Renal pelvis (tissue), 4 donors: ENCODE results near the gene EIF3L. TPM values are rescaled to one million over a fixed set of nuclear protein-coding genes. Genes with fewer than 3 reads are reported as not detected.

Experiments
- DNase-seq: peaks from one replicate; pipeline ENCODE4 v3.0.0-alpha.2; 2013
- polyA plus RNA-seq, 3 donors: library from polyadenylated mRNA; unstranded; fragments of 120-200 nt; gene quantifications; one replicate each; pipeline ENCODE4 v1.2.1, GENCODE V29; 2013; ENCODE audit not compliant: insufficient read length in 3 of 3

EIF3L gene
- polyA plus RNA-seq, 3 donors, result 860 to 1,060 (median 996) TPM

DNA sequence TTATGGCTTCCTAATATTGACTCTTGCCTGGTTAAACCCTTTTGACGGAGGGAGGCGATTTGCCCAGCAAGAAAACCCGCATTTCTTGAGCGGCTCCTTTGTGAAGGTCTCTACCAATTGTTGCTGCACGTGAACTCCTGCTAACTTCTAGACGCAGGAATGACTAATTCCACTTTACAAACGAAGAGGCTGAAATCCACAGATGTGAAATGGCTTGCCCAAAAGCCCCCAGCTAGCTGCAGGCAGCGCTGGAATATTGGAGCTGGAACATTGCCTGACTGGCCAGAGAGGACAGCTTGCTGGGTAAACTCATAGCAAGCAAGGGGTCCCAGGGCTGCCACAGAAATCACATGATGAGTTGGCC lies 40.9 kb upstream of the EIF3L start:
- DNase-seq, result no peak

- DNase-seq, result no peak
Measured at GRCh38 chr22:37809672-37810333, 39.4 kb upstream of the EIF3L start.

DNA sequence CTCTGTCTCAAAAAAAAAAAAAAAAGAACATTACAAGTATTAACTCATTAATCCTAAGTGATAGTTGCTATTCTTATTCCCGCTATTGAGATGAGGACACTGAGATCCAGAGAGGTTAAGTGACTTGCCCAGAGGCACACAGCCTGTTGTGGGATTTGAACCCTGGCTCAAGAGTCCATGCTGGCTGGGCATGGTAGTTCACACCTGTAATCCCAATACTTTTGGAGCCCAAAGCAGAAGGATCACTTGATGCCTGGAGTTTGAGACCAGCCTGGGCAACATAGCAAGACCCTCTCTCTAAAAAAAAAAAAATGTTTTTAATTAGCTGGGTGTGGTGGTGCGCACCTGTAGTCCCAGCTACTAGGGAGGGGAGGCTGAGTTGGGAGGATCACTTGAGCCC lies 37.4 kb upstream of the EIF3L start:
- no peak for DNase-seq

DNA sequence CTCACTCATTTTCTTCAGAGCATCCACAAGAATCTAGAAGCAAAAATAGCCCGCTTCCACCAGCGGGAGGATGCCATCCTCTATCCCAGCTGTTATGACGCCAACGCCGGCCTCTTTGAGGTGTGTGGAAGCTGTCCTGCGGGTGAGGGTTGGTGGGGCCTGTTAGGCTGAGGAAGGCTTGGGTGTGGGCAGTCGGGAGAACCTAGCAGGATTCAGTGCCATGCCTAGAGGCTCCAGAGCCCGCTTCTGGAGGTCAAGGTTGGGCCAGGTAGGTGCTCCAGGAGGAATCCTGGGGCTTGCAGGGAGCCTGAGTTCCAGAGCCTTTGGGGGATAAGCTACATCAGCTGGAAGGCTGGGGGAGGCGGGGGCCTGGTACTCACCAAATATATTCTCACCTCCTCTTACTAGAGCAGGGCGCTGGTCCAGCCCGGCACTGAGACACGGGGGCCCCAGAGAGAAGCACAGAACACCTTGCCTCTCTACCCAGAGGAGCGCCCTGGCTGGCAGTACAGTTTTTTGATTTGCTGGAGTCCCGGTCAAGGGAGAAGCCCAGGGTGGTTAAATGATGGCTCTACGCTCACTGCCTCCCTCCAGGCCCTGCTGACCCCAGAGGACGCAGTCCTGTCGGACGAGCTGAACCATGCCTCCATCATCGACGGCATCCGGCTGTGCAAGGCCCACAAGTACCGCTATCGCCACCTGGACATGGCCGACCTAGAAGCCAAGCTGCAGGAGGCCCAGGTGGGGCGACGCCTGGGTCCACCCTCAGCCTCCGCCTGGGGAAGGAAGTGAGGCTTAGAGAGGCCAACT lies 36.1 kb upstream of the EIF3L start:
- DNase-seq, result no peak

DNA sequence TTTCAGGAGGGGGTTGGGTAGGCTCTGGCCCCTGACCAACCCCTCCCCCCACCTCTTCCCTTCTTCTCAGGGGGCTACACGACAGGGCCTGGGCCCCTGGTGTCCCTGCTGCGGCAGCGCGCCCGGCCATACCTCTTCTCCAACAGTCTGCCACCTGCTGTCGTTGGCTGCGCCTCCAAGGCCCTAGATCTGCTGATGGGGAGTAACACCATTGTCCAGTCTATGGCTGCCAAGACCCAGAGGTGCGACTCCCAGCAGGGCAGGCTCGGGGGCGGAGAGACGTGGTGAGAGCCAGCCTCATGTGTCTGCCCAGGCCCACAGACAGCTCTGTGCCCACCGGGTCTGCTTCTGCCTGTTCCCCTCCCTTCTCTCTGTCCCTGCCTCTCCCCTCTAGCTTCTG lies 33.6 kb upstream of the EIF3L start:
- no peak for DNase-seq

GRCh38 chr22:37816543-37817180 lies 32.6 kb upstream of the EIF3L start:
- no peak for DNase-seq

DNA sequence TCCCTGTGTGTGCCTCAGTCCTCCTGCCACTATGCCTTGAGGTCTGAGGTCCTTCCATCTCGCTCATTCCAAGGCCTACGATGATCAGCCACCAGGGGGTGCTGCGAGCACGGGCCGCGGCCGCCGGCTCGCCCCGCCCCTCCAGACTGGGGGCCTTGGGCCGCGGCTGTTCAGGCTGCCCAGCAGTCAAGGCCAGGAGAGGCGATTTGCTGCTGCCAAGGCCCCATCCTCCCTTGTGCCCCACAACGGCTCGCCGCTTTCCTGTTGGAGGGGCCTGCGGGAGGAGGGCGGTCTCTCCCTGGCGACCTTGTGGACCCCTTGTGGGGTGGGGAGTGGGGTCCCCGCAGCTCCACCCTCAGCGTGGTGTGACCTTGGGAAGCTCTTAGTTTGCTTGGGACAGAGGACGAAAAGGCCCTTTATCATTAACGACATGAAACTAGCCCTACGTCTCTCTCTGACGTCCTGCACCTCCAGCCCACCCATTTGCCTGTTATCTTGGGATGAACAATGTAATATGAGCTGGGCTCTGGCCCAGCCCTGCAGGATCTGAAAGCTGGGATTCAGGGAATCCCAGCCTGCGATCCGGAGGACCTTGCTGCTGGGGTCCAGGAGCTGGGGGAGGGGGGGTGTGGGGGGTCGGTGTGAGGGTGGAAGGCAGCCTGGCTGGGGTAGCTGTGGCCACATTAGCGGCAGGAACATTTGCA lies 31.4 kb upstream of the EIF3L start:
- DNase-seq, result no peak

- DNase-seq, result no peak
Measured at GRCh38 chr22:37818409-37819104, 30.7 kb upstream of the EIF3L start.

DNA sequence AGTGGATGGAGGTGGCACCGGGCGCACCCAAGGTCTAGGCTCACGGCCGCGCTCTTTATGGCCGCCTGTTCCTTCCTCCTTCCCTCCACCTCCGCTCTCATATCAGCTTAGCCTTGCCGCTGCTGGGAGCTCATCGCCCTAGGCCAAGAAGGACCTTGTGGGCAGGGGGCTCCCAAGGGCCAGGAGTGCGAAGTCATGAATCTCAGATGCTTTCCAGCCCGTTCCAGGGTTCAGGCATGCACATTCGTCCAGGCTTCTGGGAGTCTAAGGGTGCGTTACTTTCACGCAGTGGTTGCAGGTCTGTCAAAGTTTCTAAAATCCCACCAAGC lies 30.1 kb upstream of the EIF3L start:
- no peak for DNase-seq

DNA sequence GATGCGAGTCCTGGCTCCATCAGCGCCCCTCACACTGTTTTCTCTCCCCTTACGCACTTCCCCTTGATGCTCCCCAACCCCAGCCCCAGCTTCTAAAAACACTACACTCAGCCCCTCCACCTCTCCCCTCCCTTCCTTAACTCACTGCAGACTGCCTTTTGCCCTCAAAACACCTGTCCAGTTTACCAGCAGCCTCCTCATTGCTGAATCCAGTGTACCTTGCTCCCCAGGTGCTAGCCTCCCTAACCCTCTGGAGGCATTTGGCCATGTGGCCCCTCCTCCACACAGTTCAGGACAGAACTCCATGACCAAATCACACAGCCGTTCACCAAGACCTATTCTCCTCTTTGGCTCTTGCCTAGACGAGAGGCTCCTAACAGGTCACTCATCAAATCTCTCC lies 28.9 kb upstream of the EIF3L start:
- DNase-seq, result no peak

DNA sequence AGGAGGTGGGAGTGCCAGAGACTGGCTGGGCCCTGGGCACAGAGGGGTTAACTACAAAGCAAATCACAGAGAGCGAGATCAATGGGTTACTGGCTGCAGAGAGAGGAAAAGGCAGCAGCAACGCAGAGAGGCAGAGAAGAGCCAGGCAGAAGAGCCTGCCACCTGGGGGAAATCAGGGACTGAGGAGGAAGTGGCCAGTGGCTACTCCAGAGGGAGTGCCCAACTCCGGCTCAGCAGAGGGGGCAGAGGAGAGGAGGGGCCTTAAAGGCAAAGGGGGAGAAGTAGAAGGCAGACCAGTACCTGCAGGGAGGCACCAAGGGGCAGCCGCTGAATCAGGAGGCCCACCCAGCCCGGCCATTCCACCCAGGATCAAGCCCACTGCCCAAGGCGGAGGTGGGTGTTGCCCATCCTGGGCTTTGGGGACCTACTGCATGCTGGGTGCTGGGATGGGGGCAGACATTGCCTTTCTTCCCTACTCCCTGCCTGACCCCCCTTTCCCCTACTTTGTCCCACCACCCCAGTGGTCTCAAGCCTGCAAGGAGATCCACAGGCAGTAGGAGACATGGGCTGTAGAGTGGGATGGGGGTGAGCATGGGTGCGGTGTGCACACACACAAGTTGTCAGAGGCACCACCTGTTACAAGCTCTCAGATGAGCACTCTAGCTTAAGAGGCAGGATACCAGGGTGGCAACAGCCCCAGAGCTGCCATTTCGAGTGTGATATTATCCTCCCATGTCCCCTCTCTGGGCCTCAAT lies 27.0 kb upstream of the EIF3L start:
- no peak for DNase-seq

DNA sequence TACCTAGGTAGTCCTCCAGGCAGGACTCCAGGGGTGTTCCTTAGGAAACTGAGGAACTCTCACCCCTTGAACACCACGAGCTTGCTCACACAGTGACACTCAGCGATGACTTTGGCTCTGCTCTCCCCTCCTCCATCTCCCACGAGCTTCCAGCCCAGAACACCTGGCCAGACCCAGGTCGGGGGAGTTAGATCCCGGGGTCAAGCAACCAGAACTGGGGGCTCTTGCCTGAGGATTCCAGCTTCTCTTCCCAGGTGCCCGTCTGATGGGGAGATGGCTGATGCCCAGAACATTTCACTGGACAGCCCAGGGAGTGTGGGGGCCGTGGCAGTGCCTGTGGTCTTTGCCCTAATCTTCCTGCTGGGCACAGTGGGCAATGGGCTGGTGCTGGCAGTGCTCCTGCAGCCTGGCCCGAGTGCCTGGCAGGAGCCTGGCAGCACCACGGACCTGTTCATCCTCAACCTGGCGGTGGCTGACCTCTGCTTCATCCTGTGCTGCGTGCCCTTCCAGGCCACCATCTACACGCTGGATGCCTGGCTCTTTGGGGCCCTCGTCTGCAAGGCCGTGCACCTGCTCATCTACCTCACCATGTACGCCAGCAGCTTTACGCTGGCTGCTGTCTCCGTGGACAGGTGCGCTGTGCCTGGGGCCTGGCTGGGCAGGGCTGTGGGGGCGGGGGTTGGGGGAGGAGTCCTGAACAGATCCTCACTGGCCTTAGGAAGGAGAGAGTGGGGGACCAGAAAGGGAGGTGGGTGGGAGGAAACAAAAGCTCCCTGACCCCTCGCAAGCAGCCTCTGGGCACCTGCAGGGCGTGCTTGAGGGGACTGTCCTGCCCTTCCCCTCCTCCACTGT lies 25.9 kb upstream of the EIF3L start, which contains the start of gene GALR3:
TSS of gene GALR3 (plus strand) at position 249 of the 852 bp plus-strand sequence. CDS start at position 274, 25 bp downstream.
- DNase-seq, result no peak

DNA sequence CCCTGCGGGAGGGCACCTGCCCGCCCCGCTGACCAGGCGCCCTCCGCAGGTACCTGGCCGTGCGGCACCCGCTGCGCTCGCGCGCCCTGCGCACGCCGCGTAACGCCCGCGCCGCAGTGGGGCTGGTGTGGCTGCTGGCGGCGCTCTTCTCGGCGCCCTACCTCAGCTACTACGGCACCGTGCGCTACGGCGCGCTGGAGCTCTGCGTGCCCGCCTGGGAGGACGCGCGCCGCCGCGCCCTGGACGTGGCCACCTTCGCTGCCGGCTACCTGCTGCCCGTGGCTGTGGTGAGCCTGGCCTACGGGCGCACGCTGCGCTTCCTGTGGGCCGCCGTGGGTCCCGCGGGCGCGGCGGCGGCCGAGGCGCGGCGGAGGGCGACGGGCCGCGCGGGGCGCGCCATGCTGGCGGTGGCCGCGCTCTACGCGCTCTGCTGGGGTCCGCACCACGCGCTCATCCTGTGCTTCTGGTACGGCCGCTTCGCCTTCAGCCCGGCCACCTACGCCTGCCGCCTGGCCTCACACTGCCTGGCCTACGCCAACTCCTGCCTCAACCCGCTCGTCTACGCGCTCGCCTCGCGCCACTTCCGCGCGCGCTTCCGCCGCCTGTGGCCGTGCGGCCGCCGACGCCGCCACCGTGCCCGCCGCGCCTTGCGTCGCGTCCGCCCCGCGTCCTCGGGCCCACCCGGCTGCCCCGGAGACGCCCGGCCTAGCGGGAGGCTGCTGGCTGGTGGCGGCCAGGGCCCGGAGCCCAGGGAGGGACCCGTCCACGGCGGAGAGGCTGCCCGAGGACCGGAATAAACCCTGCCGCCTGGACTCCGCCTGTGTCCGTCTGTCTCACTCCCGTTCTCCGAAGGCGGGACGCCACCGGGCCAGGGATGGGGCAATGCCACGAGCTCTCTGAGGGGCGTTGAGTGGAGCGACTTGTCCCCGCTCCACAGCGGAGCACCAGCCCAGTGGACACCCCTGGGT lies 24.3 kb upstream of the EIF3L start:
- no peak for DNase-seq

- DNase-seq, result no peak
Measured at GRCh38 chr22:37827056-37827455, 22.2 kb upstream of the EIF3L start.

GRCh38 chr22:37830093-37830842 lies 19.0 kb upstream of the EIF3L start:
- DNase-seq, result no peak

- DNase-seq, result no peak
Measured at GRCh38 chr22:37831472-37831871, 17.7 kb upstream of the EIF3L start.

DNA sequence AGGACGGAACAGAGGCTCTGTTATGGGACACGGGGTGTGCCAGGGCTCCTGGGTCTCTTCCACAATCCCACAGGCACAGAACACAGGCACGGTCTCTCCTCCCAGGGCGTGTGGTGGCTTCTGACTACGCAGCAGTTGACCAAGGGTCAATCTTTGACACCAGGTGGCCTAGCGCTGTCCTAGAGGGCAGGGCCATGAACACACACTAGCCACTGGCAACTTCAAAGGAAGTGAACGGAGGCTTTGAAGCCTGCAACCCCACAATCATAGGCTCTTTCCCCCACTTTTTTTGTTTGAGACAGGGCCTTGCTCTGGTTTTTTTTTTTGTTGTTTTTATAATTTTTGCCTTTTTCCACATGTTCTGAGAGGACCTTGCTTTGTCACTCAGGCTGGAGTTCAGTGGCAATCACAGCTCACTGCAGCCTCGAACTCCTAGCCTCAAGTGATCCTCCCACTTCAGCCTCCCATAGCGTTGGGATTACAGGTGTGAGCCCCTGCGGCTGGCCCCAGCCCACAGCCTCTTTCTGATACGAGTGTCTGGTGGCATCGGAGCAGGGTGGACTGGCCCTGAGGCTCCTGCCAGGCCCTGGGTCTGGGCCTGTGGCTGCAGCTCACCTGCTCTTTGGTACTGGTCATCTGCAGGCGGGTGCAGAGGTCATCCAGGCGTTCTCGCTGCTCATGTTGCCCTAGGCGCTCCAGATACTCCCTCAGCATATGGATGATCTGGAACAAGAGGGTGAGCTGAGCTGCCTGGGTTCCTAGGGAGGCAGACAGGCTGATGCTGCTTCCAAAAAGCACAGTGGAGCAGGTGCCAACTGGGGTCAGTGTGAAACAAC lies 17.0 kb upstream of the EIF3L start:
- DNase-seq, result no peak
